HEK293 (cell line): Measurements from ENCODE around the gene TM7SF2.

Experiments
- CTCF ChIA-PET: fragments of 350-600 bp; formaldehyde crosslinking; extraction: SDS; loops from one replicate; lab custom pipeline; 2021; ENCODE audit warnings: antibody characterized with exemption; lab: Yijun Ruan, JAX
- POLR2A ChIA-PET: fragments of 300-600 bp; formaldehyde crosslinking; extraction: SDS; loops from one replicate; lab custom pipeline; 2020; ENCODE audit warnings: antibody characterized with exemption, inconsistent platforms; lab: Yijun Ruan, JAX
- H3K27ac ChIP-seq: fragments of 200-500 bp; sonication (Bioruptor generic); 2 replicates; pipeline ENCODE4 v1.5.1; 2014; ENCODE audit warnings: low read depth, low read length, control low read depth, inconsistent platforms; ENCODE audit errors: extremely low read depth
- H3K36me3 ChIP-seq, 2 experiments: fragments of 200-500 bp in 1 of 2; sonication (Bioruptor generic) in 1 of 2; 1 replicate in 1 of 2; 2 replicates in 1 of 2; pipeline ENCODE4 v1.5.1; 2014 to 2017; ENCODE audit warnings: inconsistent platforms in 2 of 2, low read length in 2 of 2; ENCODE audit not compliant: control insufficient read depth in 2 of 2, insufficient read depth in 1 of 2
- H3K4me1 ChIP-seq: fragments of 200-500 bp; sonication (Bioruptor generic); 2 replicates; pipeline ENCODE4 v1.5.1; 2014; ENCODE audit warnings: mild to moderate bottlenecking, low read length, inconsistent platforms; ENCODE audit not compliant: control insufficient read depth, insufficient read depth
- H3K4me3 ChIP-seq: 2 replicates; pipeline ENCODE4 v1.5.1; 2011; ENCODE audit warnings: low read depth, mild to moderate bottlenecking, control low read depth, low read length, moderate library complexity
- H3K9me3 ChIP-seq: fragments of 200-500 bp; sonication (Bioruptor generic); 2 replicates; pipeline ENCODE4 v1.5.1; 2014; ENCODE audit warnings: low read depth, low read length, inconsistent platforms; ENCODE audit not compliant: control insufficient read depth, insufficient read depth
- BCL6B ChIP-seq: fragments of 450-650 bp; formaldehyde crosslinking; IDR thresholded peaks from 2 replicates; pipeline ENCODE4 v1.5.1; 2017; ENCODE audit warnings: missing biosample characterization, missing genetic modification characterization
- GLIS1 ChIP-seq: fragments of 450-650 bp; formaldehyde crosslinking; IDR thresholded peaks from 2 replicates; pipeline ENCODE4 v1.5.1; 2016; ENCODE audit warnings: missing biosample characterization, missing genetic modification characterization
- KLF16 ChIP-seq: fragments of 450-650 bp; formaldehyde crosslinking; IDR thresholded peaks from 2 replicates; pipeline ENCODE4 v1.5.1; 2017; ENCODE audit warnings: missing biosample characterization, missing genetic modification characterization
- KLF8 ChIP-seq: fragments of 450-650 bp; formaldehyde crosslinking; IDR thresholded peaks from 2 replicates; pipeline ENCODE4 v1.5.1; 2016; ENCODE audit warnings: missing biosample characterization, missing genetic modification characterization
- SP3 ChIP-seq: fragments of 450-650 bp; formaldehyde crosslinking; IDR thresholded peaks from 2 replicates; pipeline ENCODE4 v1.5.1; 2016; ENCODE audit warnings: missing biosample characterization, missing genetic modification characterization
- ZBTB20 ChIP-seq: fragments of 450-650 bp; formaldehyde crosslinking; IDR thresholded peaks from 2 replicates; pipeline ENCODE4 v1.5.1; 2016; ENCODE audit warnings: missing biosample characterization, missing genetic modification characterization
- ZBTB21 ChIP-seq: fragments of 450-650 bp; formaldehyde crosslinking; IDR thresholded peaks from 2 replicates; pipeline ENCODE4 v1.5.1; 2017; ENCODE audit warnings: missing biosample characterization, missing genetic modification characterization
- ZFHX2 ChIP-seq: fragments of 450-650 bp; formaldehyde crosslinking; conservative IDR thresholded peaks from 2 replicates; pipeline ENCODE4 v1.5.1; 2016; ENCODE audit warnings: missing biosample characterization, missing genetic modification characterization
- ZNF354C ChIP-seq: fragments of 450-650 bp; formaldehyde crosslinking; IDR thresholded peaks from 2 replicates; pipeline ENCODE4 v1.5.1; 2016; ENCODE audit warnings: missing biosample characterization, missing genetic modification characterization, low read depth, borderline replicate concordance
- ZNF580 ChIP-seq: fragments of 450-650 bp; formaldehyde crosslinking; IDR thresholded peaks from 2 replicates; pipeline ENCODE4 v1.5.1; 2016; ENCODE audit warnings: missing biosample characterization, missing genetic modification characterization
- ZNF624 ChIP-seq: fragments of 450-650 bp; formaldehyde crosslinking; IDR thresholded peaks from 2 replicates; pipeline ENCODE4 v1.5.1; 2017; ENCODE audit warnings: missing biosample characterization, missing genetic modification characterization
- ZNF629 ChIP-seq: fragments of 450-650 bp; formaldehyde crosslinking; IDR thresholded peaks from 2 replicates; pipeline ENCODE4 v1.5.1; 2017; ENCODE audit warnings: missing biosample characterization, missing genetic modification characterization
- ZNF658 ChIP-seq: fragments of 450-650 bp; formaldehyde crosslinking; IDR thresholded peaks from 2 replicates; pipeline ENCODE4; 2016; ENCODE audit warnings: missing biosample characterization, missing genetic modification characterization
- ZNF664 ChIP-seq: fragments of 450-650 bp; formaldehyde crosslinking; IDR thresholded peaks from 2 replicates; pipeline ENCODE4 v1.5.1; 2016; ENCODE audit warnings: missing biosample characterization, missing genetic modification characterization
- ZNF76 ChIP-seq: fragments of 450-650 bp; formaldehyde crosslinking; IDR thresholded peaks from 2 replicates; pipeline ENCODE4; 2016; ENCODE audit warnings: low read depth, missing biosample characterization, missing genetic modification characterization, borderline replicate concordance
- ZNF792 ChIP-seq: fragments of 450-650 bp; formaldehyde crosslinking; IDR thresholded peaks from 2 replicates; pipeline ENCODE4 v1.5.1; 2016; ENCODE audit warnings: missing biosample characterization, missing genetic modification characterization
- ZNF843 ChIP-seq: fragments of 450-650 bp; formaldehyde crosslinking; IDR thresholded peaks from 2 replicates; pipeline ENCODE4 v1.5.1; 2016; ENCODE audit warnings: missing biosample characterization, missing genetic modification characterization
- TF ChIP-seq, protein P1 (sequence below): fragments of 450-650 bp; formaldehyde crosslinking; IDR thresholded peaks from 2 replicates; pipeline ENCODE4 v1.5.1; 2016; ENCODE audit warnings: missing biosample characterization, missing genetic modification characterization
- TF ChIP-seq, protein P2 (sequence below): fragments of 450-650 bp; formaldehyde crosslinking; IDR thresholded peaks from 2 replicates; pipeline ENCODE4 v1.5.1; 2016; ENCODE audit warnings: missing biosample characterization, missing genetic modification characterization
- TF ChIP-seq, protein P3 (sequence below): fragments of 450-650 bp; formaldehyde crosslinking; IDR thresholded peaks from 2 replicates; pipeline ENCODE4 v1.5.1; 2016; ENCODE audit warnings: missing biosample characterization, missing genetic modification characterization
- TF ChIP-seq, protein P4 (sequence below): fragments of 450-650 bp; formaldehyde crosslinking; IDR thresholded peaks from 2 replicates; pipeline ENCODE4 v1.5.1; 2016; ENCODE audit warnings: missing biosample characterization, missing genetic modification characterization
- TF ChIP-seq, protein P5 (sequence below): IDR thresholded peaks from 2 replicates; pipeline ENCODE4 v1.6.1; 2011; ENCODE audit warnings: mild to moderate bottlenecking, low read depth, low read length, borderline replicate concordance
- TF ChIP-seq, protein P6 (sequence below): fragments of 450-650 bp; formaldehyde crosslinking; optimal IDR thresholded peaks from 2 replicates; pipeline ENCODE3; 2016; ENCODE audit warnings: missing biosample characterization, mild to moderate bottlenecking, missing genetic modification characterization

Gene TM7SF2

DNA sequence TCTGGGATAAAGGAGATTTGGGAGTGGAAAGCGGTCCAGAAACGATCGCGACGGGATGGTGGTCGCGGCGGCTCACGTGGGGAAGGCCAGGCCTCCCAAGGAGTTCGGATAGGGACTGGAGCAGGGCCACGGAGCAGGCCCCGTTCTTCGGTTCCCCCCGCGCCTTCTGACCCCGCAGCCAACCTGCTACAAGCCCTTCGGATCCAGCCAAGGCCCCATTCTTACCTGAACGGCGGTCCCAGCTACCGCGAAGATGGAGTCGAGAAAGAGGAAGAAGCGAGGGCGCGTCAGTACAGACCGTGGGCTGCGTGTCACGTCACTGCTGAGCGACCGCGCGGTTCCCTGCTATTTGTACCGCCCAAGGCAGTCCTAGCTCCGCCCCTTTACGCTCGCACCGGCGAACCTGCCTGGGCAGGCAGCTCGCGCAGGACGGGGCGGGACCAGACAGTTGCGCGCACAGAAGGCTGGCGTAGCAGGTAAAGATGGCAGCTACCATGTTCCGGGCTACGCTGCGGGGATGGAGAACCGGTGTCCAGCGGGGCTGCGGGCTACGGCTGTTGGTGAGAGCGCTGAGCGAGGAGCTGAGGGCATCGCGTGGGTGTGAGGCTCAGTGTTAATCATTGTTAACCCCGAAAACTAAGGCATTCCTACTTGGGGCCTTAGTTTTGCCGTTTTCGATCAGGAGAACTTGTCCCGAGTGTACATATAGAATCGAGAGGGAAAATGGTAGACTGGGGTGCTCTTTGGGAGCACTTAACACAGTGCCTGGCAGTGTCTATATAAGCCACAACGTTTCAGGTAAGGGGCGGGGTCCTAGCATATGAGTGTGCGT is 10.4 kb downstream of the TM7SF2 start, which contains the start of the genes FAU and MRPL49 (continued):
- TF ChIP-seq KLF8 (tag by site-specific recombination) (peak; percentile 80), ZBTB21 (peak; percentile 57; the same call in 1 of the 2 replicates), ZNF629 (peak; percentile 78), KLF16 (tag by site-specific recombination) (peak; percentile 50), SP3 (tag by site-specific recombination) (peak; percentile 91), ZNF624 (tag by site-specific recombination) (no peak), ZFHX2 (tag by site-specific recombination) (peak; percentile 79), ZNF580 (tag by site-specific recombination) (no peak), ZNF354C (tag by site-specific recombination) (no peak), ZNF843 (tag by site-specific recombination) (peak; percentile 53; the same call in 1 of the 2 replicates), ZNF792 (tag by site-specific recombination) (no peak), ZNF76 (peak; percentile 29; the same call in 1 of the 2 replicates), ZBTB20 (tag by site-specific recombination) (peak; percentile 47; the same call in 1 of the 2 replicates)
- TF ChIP-seq, protein P1, sequence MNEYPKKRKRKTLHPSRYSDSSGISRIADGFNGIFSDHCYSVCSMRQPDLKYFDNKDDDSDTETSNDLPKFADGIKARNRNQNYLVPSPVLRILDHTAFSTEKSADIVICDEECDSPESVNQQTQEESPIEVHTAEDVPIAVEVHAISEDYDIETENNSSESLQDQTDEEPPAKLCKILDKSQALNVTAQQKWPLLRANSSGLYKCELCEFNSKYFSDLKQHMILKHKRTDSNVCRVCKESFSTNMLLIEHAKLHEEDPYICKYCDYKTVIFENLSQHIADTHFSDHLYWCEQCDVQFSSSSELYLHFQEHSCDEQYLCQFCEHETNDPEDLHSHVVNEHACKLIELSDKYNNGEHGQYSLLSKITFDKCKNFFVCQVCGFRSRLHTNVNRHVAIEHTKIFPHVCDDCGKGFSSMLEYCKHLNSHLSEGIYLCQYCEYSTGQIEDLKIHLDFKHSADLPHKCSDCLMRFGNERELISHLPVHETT (tag by site-specific recombination) = 0 out of 2 replicates have a peak, but pooled peaks have one; percentile 41
- TF ChIP-seq, protein P2, sequence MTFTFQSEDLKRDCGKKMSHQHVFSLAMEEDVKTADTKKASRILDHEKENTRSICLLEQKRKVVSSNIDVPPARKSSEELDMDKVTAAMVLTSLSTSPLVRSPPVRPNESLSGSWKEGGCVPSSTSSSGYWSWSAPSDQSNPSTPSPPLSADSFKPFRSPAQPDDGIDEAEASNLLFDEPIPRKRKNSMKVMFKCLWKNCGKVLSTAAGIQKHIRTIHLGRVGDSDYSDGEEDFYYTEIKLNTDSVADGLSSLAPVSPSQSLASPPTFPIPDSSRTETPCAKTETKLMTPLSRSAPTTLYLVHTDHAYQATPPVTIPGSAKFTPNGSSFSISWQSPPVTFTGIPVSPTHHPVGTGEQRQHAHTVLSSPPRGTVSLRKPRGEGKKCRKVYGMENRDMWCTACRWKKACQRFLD (tag by site-specific recombination) = no peak
- TF ChIP-seq, protein P3, sequence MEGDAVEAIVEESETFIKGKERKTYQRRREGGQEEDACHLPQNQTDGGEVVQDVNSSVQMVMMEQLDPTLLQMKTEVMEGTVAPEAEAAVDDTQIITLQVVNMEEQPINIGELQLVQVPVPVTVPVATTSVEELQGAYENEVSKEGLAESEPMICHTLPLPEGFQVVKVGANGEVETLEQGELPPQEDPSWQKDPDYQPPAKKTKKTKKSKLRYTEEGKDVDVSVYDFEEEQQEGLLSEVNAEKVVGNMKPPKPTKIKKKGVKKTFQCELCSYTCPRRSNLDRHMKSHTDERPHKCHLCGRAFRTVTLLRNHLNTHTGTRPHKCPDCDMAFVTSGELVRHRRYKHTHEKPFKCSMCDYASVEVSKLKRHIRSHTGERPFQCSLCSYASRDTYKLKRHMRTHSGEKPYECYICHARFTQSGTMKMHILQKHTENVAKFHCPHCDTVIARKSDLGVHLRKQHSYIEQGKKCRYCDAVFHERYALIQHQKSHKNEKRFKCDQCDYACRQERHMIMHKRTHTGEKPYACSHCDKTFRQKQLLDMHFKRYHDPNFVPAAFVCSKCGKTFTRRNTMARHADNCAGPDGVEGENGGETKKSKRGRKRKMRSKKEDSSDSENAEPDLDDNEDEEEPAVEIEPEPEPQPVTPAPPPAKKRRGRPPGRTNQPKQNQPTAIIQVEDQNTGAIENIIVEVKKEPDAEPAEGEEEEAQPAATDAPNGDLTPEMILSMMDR = no peak

DNA sequence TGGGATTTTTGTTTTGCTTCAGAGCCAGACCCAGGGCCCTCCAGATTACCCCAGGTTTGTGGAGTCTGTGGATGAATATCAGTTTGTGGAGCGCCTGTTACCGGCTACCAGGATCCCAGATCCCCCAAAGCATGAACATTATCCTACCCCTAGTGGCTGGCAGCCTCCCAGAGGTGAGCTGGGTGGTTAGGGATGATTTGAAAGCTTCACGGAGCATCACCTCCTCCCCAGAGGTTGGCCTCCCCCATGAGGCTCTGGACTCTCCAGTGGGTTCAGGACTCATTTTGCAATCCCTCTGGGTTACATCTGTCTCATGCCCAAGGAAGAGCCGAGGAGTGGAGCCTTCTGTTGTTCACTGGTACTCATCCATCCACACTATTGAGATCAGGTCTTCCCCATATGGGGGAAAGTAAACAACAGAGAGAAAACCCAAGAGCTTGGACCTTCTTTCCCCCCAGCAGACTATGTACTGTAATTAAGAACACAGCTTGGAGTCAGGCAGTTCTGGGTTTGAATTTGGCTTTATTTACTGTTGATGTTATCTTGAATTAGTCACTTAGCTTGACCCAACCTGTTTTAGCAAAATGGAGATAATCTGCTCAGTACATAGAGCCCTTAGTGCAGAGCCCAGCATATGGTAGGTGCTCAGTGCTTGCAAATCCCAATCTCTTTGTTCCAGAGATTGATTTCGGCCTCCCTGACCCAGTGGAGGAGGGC is 13.0 kb downstream of the TM7SF2 start:
- Histone ChIP-seq H3K36me3 (peaks cover 0 to 79% of the 10 kb centered on the region in 2 experiments; a peak in 2 of 3 replicates), H3K9me3 (no peaks in the 10 kb centered on the region), H3K27ac (no peak overlapping the region), H3K4me1 (peaks cover 3% of the 10 kb centered on the region; the same call in 1 of the 2 replicates), H3K4me3 (no peak overlapping the region)
- CTCF ChIA-PET = interaction anchor here (1.6 kb wide), 1 partner anchor 14 kb away, joined by 7 read pairs; no protein-coding TSS in a partner anchor
- POLR2A ChIA-PET = interaction anchor here (1.3 to 1.5 kb wide), 2 partner anchors 11 to 280 kb away, joined by 3 to 5 read pairs; partner anchors contain the start of gene CDC42BPG
- TF ChIP-seq ZNF664 (tag by site-specific recombination) (no peak), GLIS1 (tag by site-specific recombination) (peak; percentile 83), ZNF658 (tag by site-specific recombination) (no peak), BCL6B (tag by site-specific recombination) (no peak)
- TF ChIP-seq, protein P4, sequence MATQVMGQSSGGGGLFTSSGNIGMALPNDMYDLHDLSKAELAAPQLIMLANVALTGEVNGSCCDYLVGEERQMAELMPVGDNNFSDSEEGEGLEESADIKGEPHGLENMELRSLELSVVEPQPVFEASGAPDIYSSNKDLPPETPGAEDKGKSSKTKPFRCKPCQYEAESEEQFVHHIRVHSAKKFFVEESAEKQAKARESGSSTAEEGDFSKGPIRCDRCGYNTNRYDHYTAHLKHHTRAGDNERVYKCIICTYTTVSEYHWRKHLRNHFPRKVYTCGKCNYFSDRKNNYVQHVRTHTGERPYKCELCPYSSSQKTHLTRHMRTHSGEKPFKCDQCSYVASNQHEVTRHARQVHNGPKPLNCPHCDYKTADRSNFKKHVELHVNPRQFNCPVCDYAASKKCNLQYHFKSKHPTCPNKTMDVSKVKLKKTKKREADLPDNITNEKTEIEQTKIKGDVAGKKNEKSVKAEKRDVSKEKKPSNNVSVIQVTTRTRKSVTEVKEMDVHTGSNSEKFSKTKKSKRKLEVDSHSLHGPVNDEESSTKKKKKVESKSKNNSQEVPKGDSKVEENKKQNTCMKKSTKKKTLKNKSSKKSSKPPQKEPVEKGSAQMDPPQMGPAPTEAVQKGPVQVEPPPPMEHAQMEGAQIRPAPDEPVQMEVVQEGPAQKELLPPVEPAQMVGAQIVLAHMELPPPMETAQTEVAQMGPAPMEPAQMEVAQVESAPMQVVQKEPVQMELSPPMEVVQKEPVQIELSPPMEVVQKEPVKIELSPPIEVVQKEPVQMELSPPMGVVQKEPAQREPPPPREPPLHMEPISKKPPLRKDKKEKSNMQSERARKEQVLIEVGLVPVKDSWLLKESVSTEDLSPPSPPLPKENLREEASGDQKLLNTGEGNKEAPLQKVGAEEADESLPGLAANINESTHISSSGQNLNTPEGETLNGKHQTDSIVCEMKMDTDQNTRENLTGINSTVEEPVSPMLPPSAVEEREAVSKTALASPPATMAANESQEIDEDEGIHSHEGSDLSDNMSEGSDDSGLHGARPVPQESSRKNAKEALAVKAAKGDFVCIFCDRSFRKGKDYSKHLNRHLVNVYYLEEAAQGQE (tag by site-specific recombination) = no peak
- TF ChIP-seq, protein P5, sequence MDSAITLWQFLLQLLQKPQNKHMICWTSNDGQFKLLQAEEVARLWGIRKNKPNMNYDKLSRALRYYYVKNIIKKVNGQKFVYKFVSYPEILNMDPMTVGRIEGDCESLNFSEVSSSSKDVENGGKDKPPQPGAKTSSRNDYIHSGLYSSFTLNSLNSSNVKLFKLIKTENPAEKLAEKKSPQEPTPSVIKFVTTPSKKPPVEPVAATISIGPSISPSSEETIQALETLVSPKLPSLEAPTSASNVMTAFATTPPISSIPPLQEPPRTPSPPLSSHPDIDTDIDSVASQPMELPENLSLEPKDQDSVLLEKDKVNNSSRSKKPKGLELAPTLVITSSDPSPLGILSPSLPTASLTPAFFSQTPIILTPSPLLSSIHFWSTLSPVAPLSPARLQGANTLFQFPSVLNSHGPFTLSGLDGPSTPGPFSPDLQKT = no peak
- TF ChIP-seq, protein P6, sequence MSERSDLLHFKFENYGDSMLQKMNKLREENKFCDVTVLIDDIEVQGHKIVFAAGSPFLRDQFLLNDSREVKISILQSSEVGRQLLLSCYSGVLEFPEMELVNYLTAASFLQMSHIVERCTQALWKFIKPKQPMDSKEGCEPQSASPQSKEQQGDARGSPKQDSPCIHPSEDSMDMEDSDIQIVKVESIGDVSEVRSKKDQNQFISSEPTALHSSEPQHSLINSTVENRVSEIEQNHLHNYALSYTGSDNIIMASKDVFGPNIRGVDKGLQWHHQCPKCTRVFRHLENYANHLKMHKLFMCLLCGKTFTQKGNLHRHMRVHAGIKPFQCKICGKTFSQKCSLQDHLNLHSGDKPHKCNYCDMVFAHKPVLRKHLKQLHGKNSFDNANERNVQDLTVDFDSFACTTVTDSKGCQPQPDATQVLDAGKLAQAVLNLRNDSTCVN = no peak
